HepG2 (cell line): ENCODE measurements around the gene SEPHS2. TPM values are rescaled to one million over a fixed set of nuclear protein-coding genes. Genes with fewer than 3 reads are reported as not detected.

ENCODE experiments used
- BATF2 ChIP-seq: sonication (generic); formaldehyde crosslinking; IDR thresholded peaks from 2 replicates; pipeline ENCODE4 v1.8.0; 2022; ENCODE audit warnings: mild to moderate bottlenecking, missing genetic modification reagents, moderate library complexity
- CAMTA2 ChIP-seq: sonication (generic); formaldehyde crosslinking; IDR thresholded peaks from 2 replicates; pipeline ENCODE4 v1.4.0; 2020; ENCODE audit warnings: mild to moderate bottlenecking, missing genetic modification reagents, borderline replicate concordance
- DMAP1 ChIP-seq: IDR thresholded peaks from 2 replicates; pipeline ENCODE4 v1.6.1; 2016
- ETS1 ChIP-seq: sonication (generic); formaldehyde crosslinking; IDR thresholded peaks from 2 replicates; pipeline ENCODE4 v1.4.0; 2020; ENCODE audit warnings: missing genetic modification reagents
- FOXA3 ChIP-seq: IDR thresholded peaks from 2 replicates; pipeline ENCODE4 v1.6.1; 2016; ENCODE audit warnings: missing genetic modification reagents, missing compliant biosample characterization
- GABPA ChIP-seq, 2 experiments: IDR thresholded peaks; 2 replicates each; pipeline ENCODE4 v1.6.1; 2011 to 2016; ENCODE audit warnings: low read depth in 2 of 2, low read length in 1 of 2, missing biosample characterization in 1 of 2, missing genetic modification characterization in 1 of 2
- GTF2F1 ChIP-seq: fragments of 150-350 bp; IDR thresholded peaks from 2 replicates; pipeline ENCODE4 v1.6.1; 2014; ENCODE audit warnings: low read length
- HINFP ChIP-seq: sonication (generic); formaldehyde crosslinking; IDR thresholded peaks from 2 replicates; pipeline ENCODE4 v1.4.0; 2020; ENCODE audit warnings: low read depth, mild to moderate bottlenecking, missing genetic modification reagents
- HNRNPH1 ChIP-seq: fragments of 200-400 bp; formaldehyde crosslinking; optimal IDR thresholded peaks from 2 replicates; pipeline ENCODE3; 2017; ENCODE audit warnings: mild to moderate bottlenecking, low read depth, low read length
- ISX ChIP-seq: sonication (generic); formaldehyde crosslinking; conservative IDR thresholded peaks from 2 replicates; pipeline ENCODE4 v1.5.0; 2020; ENCODE audit warnings: missing genetic modification reagents
- KDM3A ChIP-seq: IDR thresholded peaks from 2 replicates; pipeline ENCODE4 v1.6.1; 2018; ENCODE audit warnings: low read depth, missing compliant biosample characterization
- KLF9 ChIP-seq: IDR thresholded peaks from 2 replicates; pipeline ENCODE4 v1.6.1; 2016; ENCODE audit warnings: low read depth
- NAIF1 ChIP-seq: sonication (generic); formaldehyde crosslinking; IDR thresholded peaks from 2 replicates; pipeline ENCODE4 v1.5.0; 2020; ENCODE audit warnings: mild to moderate bottlenecking, missing genetic modification reagents, borderline replicate concordance
- PBX2 ChIP-seq: IDR thresholded peaks from 2 replicates; pipeline ENCODE4 v1.6.1; 2016; ENCODE audit warnings: control low read depth
- PPARG ChIP-seq: conservative IDR thresholded peaks from 2 replicates; pipeline ENCODE4 v1.6.1; 2016; ENCODE audit warnings: missing biosample characterization, missing genetic modification reagents
- RFX1 ChIP-seq: fragments of 450-650 bp; IDR thresholded peaks from 2 replicates; pipeline ENCODE4 v1.6.1; 2017
- RXRB ChIP-seq: IDR thresholded peaks from 2 replicates; pipeline ENCODE4 v1.6.1; 2016; ENCODE audit warnings: borderline replicate concordance, missing genetic modification reagents, missing compliant biosample characterization
- STAT5B ChIP-seq: sonication (generic); formaldehyde crosslinking; IDR thresholded peaks from 2 replicates; pipeline ENCODE4 v1.4.0; 2020; ENCODE audit warnings: missing genetic modification reagents
- TEAD3 ChIP-seq: optimal IDR thresholded peaks from 2 replicates; pipeline ENCODE3; 2016; ENCODE audit warnings: borderline replicate concordance
- U2AF1 ChIP-seq: fragments of 200-400 bp; formaldehyde crosslinking; optimal IDR thresholded peaks from 2 replicates; pipeline ENCODE3; 2017; ENCODE audit warnings: mild to moderate bottlenecking, low read depth, low read length
- ZEB1 ChIP-seq: IDR thresholded peaks from 2 replicates; pipeline ENCODE4 v1.6.1; 2012; ENCODE audit warnings: mild to moderate bottlenecking, low read depth, inconsistent platforms; ENCODE audit not compliant: insufficient replicate concordance
- ZMYM3 ChIP-seq: sonication (generic); formaldehyde crosslinking; IDR thresholded peaks from 2 replicates; pipeline ENCODE4 v1.5.1; 2020; ENCODE audit warnings: mild to moderate bottlenecking, missing genetic modification reagents
- ZNF576 ChIP-seq: sonication (generic); formaldehyde crosslinking; IDR thresholded peaks from 2 replicates; pipeline ENCODE4 v1.4.0; 2020; ENCODE audit warnings: mild to moderate bottlenecking, missing genetic modification reagents
- ZNF605 ChIP-seq: sonication (generic); formaldehyde crosslinking; IDR thresholded peaks from 2 replicates; pipeline ENCODE4 v1.8.0; 2022; ENCODE audit warnings: mild to moderate bottlenecking, missing genetic modification reagents
- ZNF607 ChIP-seq: sonication (generic); formaldehyde crosslinking; IDR thresholded peaks from 2 replicates; pipeline ENCODE4 v1.5.1; 2020; ENCODE audit warnings: missing genetic modification reagents, mild to moderate bottlenecking, borderline replicate concordance
- ZNF660 ChIP-seq: sonication (generic); formaldehyde crosslinking; IDR thresholded peaks from 2 replicates; pipeline ENCODE4 v1.5.1; 2020; ENCODE audit warnings: mild to moderate bottlenecking, low read depth, missing genetic modification reagents, borderline replicate concordance
- polyA plus RNA-seq, 8 experiments: library from polyadenylated mRNA; depleted of rRNA in 3 of 8; stranded (reverse) in 7 of 8; unstranded in 1 of 8; fragments of >200 nt; fragmentation: Illumina TruSeq in 4 of 8; extraction: Trizol in 4 of 8; gene quantifications; 2 replicates each; pipeline versions ENCODE4 v1.2.1 to v1.2.3, GENCODE V29; 2011 to 2016; ENCODE audit warnings: low read depth in 4 of 8, missing spikeins in 1 of 8, mixed read lengths in 1 of 8; ENCODE audit not compliant: insufficient read depth in 1 of 8
- total RNA-seq, 5 experiments: library from RNA; depleted of rRNA; stranded (reverse); fragments of >200 nt; fragmentation: Illumina TruSeq; extraction: Trizol; gene quantifications; 2 replicates each; pipeline ENCODE4 v1.2.3, GENCODE V29; 2016; ENCODE audit warnings: low read depth in 1 of 5

SEPHS2 gene
- total and polyA plus RNA-seq, 2 of the 13 experiments (the other 11 are each of a cell fraction or from before 2014, with no cell fraction given), result 20.7 to 127 TPM

GRCh38 chr16:30409125-30410060 lies 36.3 kb downstream of the SEPHS2 start (continued):
- TF ChIP-seq ZNF576 (CRISPR knock-in tag), result 0 out of 2 replicates have a peak, but pooled peaks have one; percentile 10
- peak; percentile 74 for TF ChIP-seq RXRB (CRISPR knock-in tag)
- TF ChIP-seq ISX (CRISPR knock-in tag), result no peak
- no peak for TF ChIP-seq HINFP (CRISPR knock-in tag)
- no peak for TF ChIP-seq GTF2F1
- TF ChIP-seq DMAP1 (CRISPR knock-in tag), result no peak; the same call in 1 of the 2 replicates
- TF ChIP-seq BATF2 (CRISPR knock-in tag), result no peak
- no peak for TF ChIP-seq HNRNPH1
- 0 out of 2 replicates have a peak, but pooled peaks have one; percentile 21 for TF ChIP-seq ZNF607
- peak; percentile 82 for TF ChIP-seq TEAD3 (CRISPR knock-in tag)
- peak; percentile 46 for TF ChIP-seq U2AF1
- TF ChIP-seq KDM3A, result 0 out of 2 replicates have a peak, but pooled peaks have one; percentile 86
- TF ChIP-seq FOXA3 (CRISPR knock-in tag), result peak; percentile 56
- TF ChIP-seq PBX2 (CRISPR knock-in tag), result no peak
- 0 out of 2 replicates have a peak, but pooled peaks have one; percentile 53 for TF ChIP-seq PPARG (CRISPR knock-in tag)
- TF ChIP-seq NAIF1 (CRISPR knock-in tag), result 0 out of 2 replicates have a peak, but pooled peaks have one; percentile 40
- no peak for TF ChIP-seq RFX1
- peak; percentile 38 for TF ChIP-seq ZEB1
- TF ChIP-seq STAT5B, result no peak
- TF ChIP-seq ZNF605 (CRISPR knock-in tag), result peak; percentile 42
- 0 out of 2 replicates have a peak, but pooled peaks have one; percentile 67 for TF ChIP-seq CAMTA2 (CRISPR knock-in tag)
- no peak for TF ChIP-seq ZNF660 (CRISPR knock-in tag)
- TF ChIP-seq ETS1 (CRISPR knock-in tag), result no peak
- peak; percentile 62; the same call in 1 of the 2 replicates for TF ChIP-seq ZMYM3 (CRISPR knock-in tag)
- no peak for TF ChIP-seq GABPA (IDR thresholded peaks at IDR 0.05; ENCODE audit: low read depth, low read length)
- peak; percentile 67 for TF ChIP-seq GABPA (CRISPR knock-in tag; IDR thresholded peaks at IDR 0.05; ENCODE audit: low read depth)
- no peak for TF ChIP-seq KLF9 (CRISPR knock-in tag)
